SK-N-SH treated with all-trans-retinoic acid at 6 μM for 48 hours (cell line): Measurements from ENCODE around the gene C22orf31.

Experiments
- CSDC2 ChIP-seq: fragments of 250-450 bp; sonication (Bioruptor Pico); IDR thresholded peaks from 2 replicates; pipeline ENCODE4 v1.5.0; 2020; ENCODE audit warnings: mild to moderate bottlenecking, moderate library complexity
- ISL1 ChIP-seq: fragments of 250-450 bp; sonication (Bioruptor Pico); IDR thresholded peaks from 2 replicates; pipeline ENCODE4 v2.1.2; 2022; ENCODE audit warnings: mild to moderate bottlenecking, moderate library complexity
- RARB ChIP-seq: fragments of 250-450 bp; sonication (Bioruptor Pico); IDR thresholded peaks from 2 replicates; pipeline ENCODE4 v1.8.0; 2021; ENCODE audit warnings: mild to moderate bottlenecking, moderate library complexity
- TOX ChIP-seq: fragments of 250-450 bp; sonication (Bioruptor Pico); IDR thresholded peaks from 2 replicates; pipeline ENCODE4 v1.8.0; 2021; ENCODE audit warnings: mild to moderate bottlenecking, moderate library complexity, borderline replicate concordance
- ZC3H10 ChIP-seq: fragments of 250-450 bp; sonication (Bioruptor Pico); IDR thresholded peaks from 2 replicates; pipeline ENCODE4 v1.5.1; 2021; ENCODE audit warnings: mild to moderate bottlenecking, moderate library complexity
- ZNF565 ChIP-seq: fragments of 450-650 bp; formaldehyde crosslinking; conservative IDR thresholded peaks from 2 replicates; pipeline ENCODE4 v1.5.0; 2020; ENCODE audit warnings: low read depth, mild to moderate bottlenecking, moderate library complexity
- ZNF8 ChIP-seq: fragments of 450-650 bp; formaldehyde crosslinking; IDR thresholded peaks from 2 replicates; pipeline ENCODE4 v1.5.0; 2020; ENCODE audit warnings: mild to moderate bottlenecking, moderate library complexity
- TF ChIP-seq, protein P1 (sequence below): fragments of 250-450 bp; sonication (Bioruptor Pico); IDR thresholded peaks from 2 replicates; pipeline ENCODE4 v1.8.0; 2020; ENCODE audit warnings: mild to moderate bottlenecking, moderate library complexity, borderline replicate concordance
- TF ChIP-seq, protein P2 (sequence below): fragments of 250-450 bp; sonication (Bioruptor Pico); IDR thresholded peaks from 2 replicates; pipeline ENCODE4 v1.5.1; 2021; ENCODE audit warnings: mild to moderate bottlenecking, moderate library complexity

DNA sequence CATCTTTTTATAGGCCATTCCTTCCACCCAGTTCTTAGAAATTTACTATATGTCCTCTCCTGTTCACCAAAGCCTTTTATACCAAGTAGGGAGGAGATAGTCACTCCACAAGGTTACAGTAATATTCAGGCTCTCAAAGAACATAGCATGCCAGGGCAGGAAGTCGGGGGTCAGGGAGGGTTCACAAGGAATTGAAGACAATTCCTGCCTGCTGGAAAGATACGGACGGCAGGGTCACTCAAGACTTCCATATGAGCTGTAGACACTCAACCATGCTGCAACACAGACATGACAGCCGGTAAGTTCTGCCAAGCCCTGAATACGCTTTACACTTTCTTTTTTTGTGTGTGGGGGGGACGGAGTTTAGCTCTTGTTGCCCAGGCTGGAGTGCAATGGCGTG lies 700 bp downstream of the C22orf31 start:
- no peak for TF ChIP-seq TOX (CRISPR knock-in tag)
- TF ChIP-seq, protein P1, sequence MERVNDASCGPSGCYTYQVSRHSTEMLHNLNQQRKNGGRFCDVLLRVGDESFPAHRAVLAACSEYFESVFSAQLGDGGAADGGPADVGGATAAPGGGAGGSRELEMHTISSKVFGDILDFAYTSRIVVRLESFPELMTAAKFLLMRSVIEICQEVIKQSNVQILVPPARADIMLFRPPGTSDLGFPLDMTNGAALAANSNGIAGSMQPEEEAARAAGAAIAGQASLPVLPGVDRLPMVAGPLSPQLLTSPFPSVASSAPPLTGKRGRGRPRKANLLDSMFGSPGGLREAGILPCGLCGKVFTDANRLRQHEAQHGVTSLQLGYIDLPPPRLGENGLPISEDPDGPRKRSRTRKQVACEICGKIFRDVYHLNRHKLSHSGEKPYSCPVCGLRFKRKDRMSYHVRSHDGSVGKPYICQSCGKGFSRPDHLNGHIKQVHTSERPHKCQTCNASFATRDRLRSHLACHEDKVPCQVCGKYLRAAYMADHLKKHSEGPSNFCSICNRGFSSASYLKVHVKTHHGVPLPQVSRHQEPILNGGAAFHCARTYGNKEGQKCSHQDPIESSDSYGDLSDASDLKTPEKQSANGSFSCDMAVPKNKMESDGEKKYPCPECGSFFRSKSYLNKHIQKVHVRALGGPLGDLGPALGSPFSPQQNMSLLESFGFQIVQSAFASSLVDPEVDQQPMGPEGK (CRISPR knock-in tag) = no peak
- TF ChIP-seq, protein P2, sequence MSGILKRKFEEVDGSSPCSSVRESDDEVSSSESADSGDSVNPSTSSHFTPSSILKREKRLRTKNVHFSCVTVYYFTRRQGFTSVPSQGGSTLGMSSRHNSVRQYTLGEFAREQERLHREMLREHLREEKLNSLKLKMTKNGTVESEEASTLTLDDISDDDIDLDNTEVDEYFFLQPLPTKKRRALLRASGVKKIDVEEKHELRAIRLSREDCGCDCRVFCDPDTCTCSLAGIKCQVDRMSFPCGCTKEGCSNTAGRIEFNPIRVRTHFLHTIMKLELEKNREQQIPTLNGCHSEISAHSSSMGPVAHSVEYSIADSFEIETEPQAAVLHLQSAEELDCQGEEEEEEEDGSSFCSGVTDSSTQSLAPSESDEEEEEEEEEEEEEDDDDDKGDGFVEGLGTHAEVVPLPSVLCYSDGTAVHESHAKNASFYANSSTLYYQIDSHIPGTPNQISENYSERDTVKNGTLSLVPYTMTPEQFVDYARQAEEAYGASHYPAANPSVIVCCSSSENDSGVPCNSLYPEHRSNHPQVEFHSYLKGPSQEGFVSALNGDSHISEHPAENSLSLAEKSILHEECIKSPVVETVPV (CRISPR knock-in tag) = no peak
- TF ChIP-seq ZNF8 (CRISPR knock-in tag) = no peak
- TF ChIP-seq CSDC2 (CRISPR knock-in tag) = no peak
- no peak for TF ChIP-seq ZC3H10 (CRISPR knock-in tag)
- TF ChIP-seq RARB = no peak
- TF ChIP-seq ISL1 = no peak
- TF ChIP-seq ZNF565 (CRISPR knock-in tag) = no peak
